Measurements from ENCODE around the gene N4BP2L2.
"Not testable (repeated sequence)": the region's sequence is repeated elsewhere in the genome, so short reads cannot be mapped to it uniquely, and the experiment has no call there.

N4BP2L2 gene

GRCh38 chr13:32538621-32539246, at the start of gene N4BP2L2:
Gene N4BP2L2, minus strand, starts transcription at chr13:32538795. Its CDS starts 1,768 bp downstream, at chr13:32537027.
- DNase-seq (ENCODE audit: low read depth), result peak; percentile 79

GRCh38 chr13:32587811-32588170, 49.2 kb upstream of the N4BP2L2 start:
- no peak for DNase-seq (ENCODE audit: low read depth)

- peak; percentile 29 for DNase-seq (ENCODE audit: low read depth)
These were observed 48.6 kb upstream of the N4BP2L2 start for GRCh38 chr13:32587011-32587810.

GRCh38 chr13:32586080-32586900, 47.7 kb upstream of the N4BP2L2 start, which contains the start of gene PDS5B:
Gene PDS5B, plus strand, starts transcription at chr13:32586452. Its CDS starts 62,321 bp downstream, at chr13:32648773.
- peak; percentile 96 for DNase-seq (ENCODE audit: low read depth)

- DNase-seq (ENCODE audit: low read depth), result no peak
These were observed 47.0 kb upstream of the N4BP2L2 start for GRCh38 chr13:32585550-32586079.

GRCh38 chr13:32582991-32583390, 44.4 kb upstream of the N4BP2L2 start:
- DNase-seq (ENCODE audit: low read depth), result no peak

GRCh38 chr13:32582281-32582680, 43.7 kb upstream of the N4BP2L2 start:
- no peak for DNase-seq (ENCODE audit: low read depth)

- DNase-seq (ENCODE audit: low read depth), result no peak
These were observed 42.7 kb upstream of the N4BP2L2 start for GRCh38 chr13:32581177-32581786.

GRCh38 chr13:32577032-32577431, 38.4 kb upstream of the N4BP2L2 start:
- DNase-seq (ENCODE audit: low read depth), result no peak

GRCh38 chr13:32575687-32576086, 37.1 kb upstream of the N4BP2L2 start:
- DNase-seq (ENCODE audit: low read depth), result not testable (repeated sequence)

GRCh38 chr13:32560842-32561241, 22.2 kb upstream of the N4BP2L2 start:
- DNase-seq (ENCODE audit: low read depth), result not testable (repeated sequence)

- DNase-seq (ENCODE audit: low read depth), result no peak
These were observed 17.0 kb upstream of the N4BP2L2 start for GRCh38 chr13:32555613-32556012.

- DNase-seq (ENCODE audit: low read depth), result no peak
These were observed 15.1 kb upstream of the N4BP2L2 start for GRCh38 chr13:32553720-32554119.

- no peak for DNase-seq (ENCODE audit: low read depth)
These were observed 11.2 kb upstream of the N4BP2L2 start for GRCh38 chr13:32549788-32550187.

GRCh38 chr13:32548837-32549236, 10.2 kb upstream of the N4BP2L2 start:
- DNase-seq (ENCODE audit: low read depth), result no peak

- no peak for DNase-seq (ENCODE audit: low read depth)
These were observed 6.5 kb upstream of the N4BP2L2 start for GRCh38 chr13:32545083-32545482.

- no peak for DNase-seq (ENCODE audit: low read depth)
These were observed 3.6 kb upstream of the N4BP2L2 start for GRCh38 chr13:32542221-32542620.

- no peak for DNase-seq (ENCODE audit: low read depth)
These were observed 413 bp downstream of the N4BP2L2 start for GRCh38 chr13:32538143-32538620.

- peak; percentile 7 for DNase-seq (ENCODE audit: low read depth)
These were observed 934 bp downstream of the N4BP2L2 start for GRCh38 chr13:32537580-32538142.

- no peak for DNase-seq (ENCODE audit: low read depth)
These were observed 2.8 kb downstream of the N4BP2L2 start for GRCh38 chr13:32535748-32536147.

GRCh38 chr13:32535115-32535514, 3.5 kb downstream of the N4BP2L2 start:
- DNase-seq (ENCODE audit: low read depth), result no peak
